DMS 273 (cell line): ENCODE measurements around the gene XXYLT1.

Experiments
- DNase-seq: peaks from one replicate; lab custom pipeline; 2025; ENCODE audit not compliant: unreplicated experiment; lab: John Stamatoyannopoulos, UW

XXYLT1 gene

GRCh38 chr3:195251336-195252065 is 19.5 kb downstream of the XXYLT1 start:
- no peak for DNase-seq

- DNase-seq: peak; percentile 80
These were observed 20.3 kb downstream of the XXYLT1 start for GRCh38 chr3:195250473-195251251.

- DNase-seq: no peak
These were observed 21.0 kb downstream of the XXYLT1 start for GRCh38 chr3:195249858-195250464.

GRCh38 chr3:195249057-195249770 is 21.7 kb downstream of the XXYLT1 start:
- DNase-seq: no peak

- no peak for DNase-seq
These were observed 22.7 kb downstream of the XXYLT1 start for GRCh38 chr3:195248281-195248680.

- DNase-seq: peak; percentile 76
These were observed 23.1 kb downstream of the XXYLT1 start for GRCh38 chr3:195247863-195248189.

GRCh38 chr3:195247086-195247862 is 23.7 kb downstream of the XXYLT1 start:
- DNase-seq: peak; percentile 76

- peak; percentile 97 for DNase-seq
These were observed 24.4 kb downstream of the XXYLT1 start for GRCh38 chr3:195246581-195246995.

- no peak for DNase-seq
These were observed 25.4 kb downstream of the XXYLT1 start for GRCh38 chr3:195245531-195245951.

- DNase-seq: no peak
These were observed 29.2 kb downstream of the XXYLT1 start for GRCh38 chr3:195241592-195242355.

GRCh38 chr3:195240939-195241338 is 30.0 kb downstream of the XXYLT1 start:
- no peak for DNase-seq

- DNase-seq: no peak
These were observed 30.7 kb downstream of the XXYLT1 start for GRCh38 chr3:195240171-195240701.

GRCh38 chr3:195239121-195239520 is 31.8 kb downstream of the XXYLT1 start:
- no peak for DNase-seq

- DNase-seq: no peak
These were observed 32.3 kb downstream of the XXYLT1 start for GRCh38 chr3:195238586-195239118.

GRCh38 chr3:195238081-195238571 is 32.8 kb downstream of the XXYLT1 start:
- DNase-seq: no peak

- no peak for DNase-seq
These were observed 34.0 kb downstream of the XXYLT1 start for GRCh38 chr3:195236801-195237570.

GRCh38 chr3:195236076-195236798 is 34.7 kb downstream of the XXYLT1 start:
- no peak for DNase-seq

GRCh38 chr3:195230244-195230643 is 40.7 kb downstream of the XXYLT1 start:
- DNase-seq: no peak
